ENCODE results near the gene SSUH2.

DNA sequence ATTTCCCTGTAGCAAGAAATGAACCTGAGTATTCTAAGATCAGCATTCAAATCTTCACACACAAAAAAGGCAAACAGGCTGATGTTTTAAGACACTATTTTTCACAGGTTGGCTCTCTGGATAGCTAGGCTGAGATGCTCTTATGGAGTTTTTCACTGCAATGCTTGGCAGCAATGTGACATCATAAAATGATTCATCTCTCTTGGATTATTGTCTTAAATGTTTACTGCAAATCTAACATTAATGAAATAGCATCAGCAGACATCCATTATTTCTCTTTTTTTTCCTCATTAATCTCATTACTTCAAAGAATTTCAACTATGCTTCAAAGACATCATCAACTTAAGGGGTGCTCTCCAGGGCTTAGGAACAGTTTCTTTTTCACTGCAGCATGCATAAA, 23.6 kb upstream of the SSUH2 start:
- TF ChIP-seq, protein P1, sequence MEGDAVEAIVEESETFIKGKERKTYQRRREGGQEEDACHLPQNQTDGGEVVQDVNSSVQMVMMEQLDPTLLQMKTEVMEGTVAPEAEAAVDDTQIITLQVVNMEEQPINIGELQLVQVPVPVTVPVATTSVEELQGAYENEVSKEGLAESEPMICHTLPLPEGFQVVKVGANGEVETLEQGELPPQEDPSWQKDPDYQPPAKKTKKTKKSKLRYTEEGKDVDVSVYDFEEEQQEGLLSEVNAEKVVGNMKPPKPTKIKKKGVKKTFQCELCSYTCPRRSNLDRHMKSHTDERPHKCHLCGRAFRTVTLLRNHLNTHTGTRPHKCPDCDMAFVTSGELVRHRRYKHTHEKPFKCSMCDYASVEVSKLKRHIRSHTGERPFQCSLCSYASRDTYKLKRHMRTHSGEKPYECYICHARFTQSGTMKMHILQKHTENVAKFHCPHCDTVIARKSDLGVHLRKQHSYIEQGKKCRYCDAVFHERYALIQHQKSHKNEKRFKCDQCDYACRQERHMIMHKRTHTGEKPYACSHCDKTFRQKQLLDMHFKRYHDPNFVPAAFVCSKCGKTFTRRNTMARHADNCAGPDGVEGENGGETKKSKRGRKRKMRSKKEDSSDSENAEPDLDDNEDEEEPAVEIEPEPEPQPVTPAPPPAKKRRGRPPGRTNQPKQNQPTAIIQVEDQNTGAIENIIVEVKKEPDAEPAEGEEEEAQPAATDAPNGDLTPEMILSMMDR (IDR thresholded peaks at IDR 0.05) = no peak
- no peak for TF ChIP-seq EP300 (IDR thresholded peaks at IDR 0.05)

Measured in esophagus muscularis mucosa (tissue), 3 donors.